Midbrain (tissue), 1 donor: ENCODE measurements around the gene SCAF8.

ENCODE experiments used
- DNase-seq: peaks from one replicate; lab custom pipeline; 2025; lab: John Stamatoyannopoulos, UW

SCAF8 gene

DNA sequence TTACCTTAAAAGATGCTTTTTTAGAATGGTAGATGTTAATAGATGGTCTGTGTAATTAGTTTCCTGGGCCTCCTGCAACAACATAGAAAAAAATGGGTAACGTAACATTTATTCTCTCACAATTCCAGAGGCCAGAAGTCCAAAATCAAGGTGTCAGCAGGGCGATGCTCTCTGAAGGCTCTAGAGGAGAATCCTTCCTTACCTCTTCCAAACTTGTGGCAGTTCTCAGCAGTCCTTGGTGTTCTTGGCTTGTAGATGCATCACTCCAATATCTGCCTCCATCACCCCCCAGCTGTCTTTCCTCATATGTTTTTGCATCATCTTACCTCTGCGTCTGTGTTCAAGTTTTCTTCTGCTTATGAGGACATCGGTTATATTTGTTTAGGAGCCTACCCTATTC lies 107.9 kb downstream of the SCAF8 start:
- DNase-seq = no peak

- no peak for DNase-seq
These were observed 109.6 kb downstream of the SCAF8 start for GRCh38 chr6:154842833-154843232.

GRCh38 chr6:154847318-154847717 lies 114.1 kb downstream of the SCAF8 start:
- no peak for DNase-seq

GRCh38 chr6:154848580-154848979 lies 115.4 kb downstream of the SCAF8 start:
- DNase-seq = no peak

DNA sequence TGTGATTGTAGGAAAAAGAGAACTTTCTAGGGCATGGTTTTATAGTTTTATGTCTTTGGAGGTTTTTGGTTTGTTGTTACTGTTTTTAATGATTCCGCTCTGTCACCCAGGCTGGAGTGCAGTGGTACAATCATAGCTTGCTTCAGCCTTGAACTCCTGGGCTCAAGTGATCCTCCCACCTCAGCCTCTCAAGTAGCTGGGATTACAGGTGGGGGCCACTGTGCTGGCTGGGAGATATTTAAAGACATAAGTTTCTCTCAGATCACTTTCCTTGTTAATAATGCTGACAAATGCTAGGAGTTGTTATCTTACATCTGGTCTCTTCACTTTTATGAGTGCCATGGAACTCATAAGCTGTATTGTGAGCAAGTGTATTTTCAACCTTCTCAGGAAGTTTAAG lies 116.3 kb downstream of the SCAF8 start:
- no peak for DNase-seq

- DNase-seq = no peak
These were observed 119.5 kb downstream of the SCAF8 start for GRCh38 chr6:154852687-154853086.

GRCh38 chr6:154857529-154857928 lies 124.3 kb downstream of the SCAF8 start:
- no peak for DNase-seq

- no peak for DNase-seq
These were observed 128.6 kb downstream of the SCAF8 start for GRCh38 chr6:154861825-154862224.

- no peak for DNase-seq
These were observed 129.3 kb downstream of the SCAF8 start for GRCh38 chr6:154862536-154862935.

GRCh38 chr6:154864066-154864430 lies 130.8 kb downstream of the SCAF8 start:
- no peak for DNase-seq

GRCh38 chr6:154865291-154865690 lies 132.1 kb downstream of the SCAF8 start:
- DNase-seq = no peak

DNA sequence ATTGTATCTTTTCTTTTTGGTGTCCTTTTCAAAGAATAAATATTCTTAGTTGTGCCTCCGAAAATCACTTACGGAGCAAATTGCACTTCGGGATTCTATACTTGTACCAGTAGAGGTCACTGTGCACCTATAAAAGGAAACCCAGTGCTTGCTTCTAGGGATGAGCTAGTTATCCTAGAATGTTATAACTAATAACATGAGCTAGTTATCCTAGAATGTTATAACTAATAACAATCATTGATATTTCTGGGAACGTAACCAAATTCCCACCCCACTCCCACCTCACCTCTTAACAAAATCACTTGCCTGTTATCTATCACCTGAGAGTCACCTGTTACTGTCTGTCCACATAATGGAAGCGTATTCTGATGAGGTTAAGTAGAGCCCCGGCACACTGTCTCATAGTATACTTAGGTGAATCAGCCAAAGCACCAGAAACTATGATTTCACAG lies 135.0 kb downstream of the SCAF8 start:
- DNase-seq = peak; percentile 65

GRCh38 chr6:154872542-154873114 lies 139.4 kb downstream of the SCAF8 start:
- DNase-seq = no peak

GRCh38 chr6:154873546-154873945 lies 140.3 kb downstream of the SCAF8 start:
- DNase-seq = no peak

DNA sequence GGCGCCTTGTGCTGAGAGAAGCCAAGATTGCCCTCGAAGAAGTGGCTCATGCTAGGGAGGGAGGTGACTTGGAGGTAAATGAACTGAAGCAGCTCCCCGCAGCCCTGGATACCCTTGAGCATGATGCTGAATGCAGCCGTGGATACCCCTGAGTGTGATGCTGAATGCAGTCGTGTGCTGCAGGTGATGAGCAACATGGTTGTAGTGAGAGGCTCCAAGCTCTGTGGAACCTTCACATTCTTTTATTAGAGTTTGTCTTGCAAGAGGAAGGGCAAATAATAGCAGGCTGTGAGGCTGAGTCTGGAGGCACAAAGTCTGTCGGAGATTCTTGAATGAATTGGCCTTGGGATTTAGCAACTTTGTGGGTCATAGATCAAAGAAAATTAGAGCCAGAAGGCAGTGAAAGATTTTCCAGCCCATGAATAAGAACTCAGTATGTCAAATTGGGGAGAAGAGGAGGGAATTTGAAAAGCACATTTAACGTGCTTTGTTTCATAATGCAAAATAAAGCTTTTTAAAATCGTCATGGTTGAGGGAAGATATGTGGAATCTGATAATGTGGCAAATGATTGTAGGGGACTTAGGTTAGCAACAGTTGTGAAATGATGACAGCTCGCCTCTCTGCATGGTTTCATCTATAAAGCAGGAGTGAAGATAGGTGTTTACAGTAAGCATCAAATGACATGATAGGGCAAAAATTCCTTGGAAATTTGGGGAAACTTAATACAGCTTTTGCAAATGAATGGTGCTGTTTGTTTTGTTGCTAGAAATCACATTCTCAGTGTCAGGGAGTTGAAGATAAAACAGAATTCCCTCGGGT lies 141.8 kb downstream of the SCAF8 start:
- DNase-seq = no peak

- DNase-seq = no peak
These were observed 143.5 kb downstream of the SCAF8 start for GRCh38 chr6:154876486-154877280.

- no peak for DNase-seq
These were observed 145.8 kb downstream of the SCAF8 start for GRCh38 chr6:154878871-154879491.

- DNase-seq = no peak
These were observed 148.9 kb downstream of the SCAF8 start for GRCh38 chr6:154882107-154882506.
